22Rv1 (cell line): ENCODE results near the gene NFKBIA.

ENCODE experiments used
- ZFX ChIP-seq: fragments of 450-650 bp; IDR thresholded peaks from 2 replicates; pipeline ENCODE4 v1.6.1; 2017; ENCODE audit warnings: antibody characterized with exemption, borderline replicate concordance
- TF ChIP-seq, protein P1 (sequence below): fragments of 450-650 bp; IDR thresholded peaks from 2 replicates; pipeline ENCODE4 v1.5.1; 2017; ENCODE audit warnings: mild to moderate bottlenecking

DNA sequence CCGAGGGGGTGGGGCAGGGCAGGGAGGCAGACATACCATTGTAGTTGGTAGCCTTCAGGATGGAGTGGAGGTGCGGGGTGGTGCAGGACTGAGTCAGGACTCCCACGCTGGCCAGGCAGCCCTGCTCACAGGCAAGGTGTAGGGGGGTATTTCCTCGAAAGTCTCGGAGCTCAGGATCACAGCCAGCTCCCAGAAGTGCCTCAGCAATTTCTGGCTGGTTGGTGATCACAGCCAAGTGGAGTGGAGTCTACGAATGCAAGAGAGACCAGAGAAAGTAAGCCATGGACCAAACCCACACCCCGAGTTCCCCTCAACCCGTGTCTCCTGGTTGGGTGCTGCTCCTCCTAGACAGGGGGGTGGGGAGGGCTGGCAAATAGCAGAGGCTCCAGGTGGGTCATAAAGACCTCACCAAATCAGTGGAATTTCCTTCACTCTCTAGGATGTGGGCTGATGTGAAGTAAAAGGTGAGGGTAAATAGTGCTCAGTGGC lies 1.4 kb downstream of the NFKBIA start:
- TF ChIP-seq ZFX = no peak
- TF ChIP-seq, protein P1, sequence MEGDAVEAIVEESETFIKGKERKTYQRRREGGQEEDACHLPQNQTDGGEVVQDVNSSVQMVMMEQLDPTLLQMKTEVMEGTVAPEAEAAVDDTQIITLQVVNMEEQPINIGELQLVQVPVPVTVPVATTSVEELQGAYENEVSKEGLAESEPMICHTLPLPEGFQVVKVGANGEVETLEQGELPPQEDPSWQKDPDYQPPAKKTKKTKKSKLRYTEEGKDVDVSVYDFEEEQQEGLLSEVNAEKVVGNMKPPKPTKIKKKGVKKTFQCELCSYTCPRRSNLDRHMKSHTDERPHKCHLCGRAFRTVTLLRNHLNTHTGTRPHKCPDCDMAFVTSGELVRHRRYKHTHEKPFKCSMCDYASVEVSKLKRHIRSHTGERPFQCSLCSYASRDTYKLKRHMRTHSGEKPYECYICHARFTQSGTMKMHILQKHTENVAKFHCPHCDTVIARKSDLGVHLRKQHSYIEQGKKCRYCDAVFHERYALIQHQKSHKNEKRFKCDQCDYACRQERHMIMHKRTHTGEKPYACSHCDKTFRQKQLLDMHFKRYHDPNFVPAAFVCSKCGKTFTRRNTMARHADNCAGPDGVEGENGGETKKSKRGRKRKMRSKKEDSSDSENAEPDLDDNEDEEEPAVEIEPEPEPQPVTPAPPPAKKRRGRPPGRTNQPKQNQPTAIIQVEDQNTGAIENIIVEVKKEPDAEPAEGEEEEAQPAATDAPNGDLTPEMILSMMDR = no peak
